ENCODE results near the gene MUC22. TPM values are rescaled to one million over a fixed set of nuclear protein-coding genes. Genes with fewer than 3 reads are reported as not detected.

The MUC22 gene
- total and polyA plus RNA-seq, 2 experiments from 2014 or later: 0.03 TPM; not detected in 1

GRCh38 chr6:31068669-31069340 is 58.5 kb downstream of the MUC22 start:
- peak; percentile 88 for DNase-seq (ENCODE audit: low spot score)
- Histone ChIP-seq H3K4me2 (no peak overlapping the region), H3K27ac (no peak overlapping the region), H3K4me3 (no peak overlapping the region), H4K20me1 (ENCODE audit: insufficient read depth, poor library complexity, severe bottlenecking) (no peaks in the 10 kb centered on the region), H2AFZ (no peak overlapping the region), H3K36me3 (replicated peaks; ENCODE audit: insufficient read depth, low read depth) (no peaks in the 10 kb centered on the region), H3K9me2 (replicated peaks; ENCODE audit: insufficient read depth) (no peaks in the 10 kb centered on the region), H3K4me1 (ENCODE audit: insufficient read depth) (peaks cover 6% of the 10 kb centered on the region), H3K27me3 (no peaks in the 10 kb centered on the region), H3K79me2 (no peaks in the 10 kb centered on the region), H3K9me3 (ENCODE audit: low read depth) (no peaks in the 10 kb centered on the region)
- 61% methylated on average over 13 of the region's 13 CpGs for WGBS (ENCODE audit: low lambda C conversion rate, missing lambda C conversion rate)
- no peak for TF ChIP-seq EZH2phosphoT487 (IDR thresholded peaks at IDR 0.05; ENCODE audit: low read depth, severe bottlenecking, unreplicated experiment)
- peak; percentile 71 for TF ChIP-seq CTCF (IDR thresholded peaks at IDR 0.05; ENCODE audit: poor library complexity)

GRCh38 chr6:31070711-31071197 is 60.5 kb downstream of the MUC22 start:
- no peak overlapping the region for H3K4me2 ChIP-seq
- TF ChIP-seq EZH2phosphoT487 (IDR thresholded peaks at IDR 0.05; ENCODE audit: low read depth, severe bottlenecking, unreplicated experiment): no peak
- peak; percentile 73 for TF ChIP-seq CTCF (IDR thresholded peaks at IDR 0.05; ENCODE audit: poor library complexity)
- TF ChIP-seq EZH2 (IDR thresholded peaks at IDR 0.05; ENCODE audit: borderline replicate concordance): no peak
- no peak overlapping the region for H2AFZ ChIP-seq

DNA sequence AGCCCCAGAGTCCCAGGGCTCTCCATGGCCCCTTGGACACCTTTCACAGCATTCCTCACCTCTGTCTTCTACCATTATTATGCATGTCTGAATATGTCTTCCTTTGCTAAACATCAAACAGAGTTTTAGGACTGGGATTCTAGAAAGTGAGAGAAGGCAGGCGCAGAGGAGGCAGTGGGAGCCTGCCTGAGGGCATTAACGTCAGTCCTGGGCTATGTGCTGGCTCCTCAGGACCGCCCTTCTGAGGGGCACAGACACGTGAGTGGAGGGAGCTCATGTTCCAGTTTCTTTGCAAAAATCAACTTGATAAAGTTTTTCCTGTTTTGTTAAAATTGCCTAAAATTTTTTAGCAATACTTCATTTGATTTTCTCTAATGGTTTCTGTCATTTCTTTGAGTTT is 64.1 kb downstream of the MUC22 start:
- Histone ChIP-seq H3K9me3 (ENCODE audit: low read depth) (no peaks in the 10 kb centered on the region), H2AFZ (no peak overlapping the region), H3K36me3 (replicated peaks; ENCODE audit: insufficient read depth, low read depth) (no peaks in the 10 kb centered on the region), H3K27ac (no peak overlapping the region), H3K4me2 (no peak overlapping the region), H4K20me1 (ENCODE audit: insufficient read depth, poor library complexity, severe bottlenecking) (no peaks in the 10 kb centered on the region), H3K9me2 (replicated peaks; ENCODE audit: insufficient read depth) (no peaks in the 10 kb centered on the region), H3K79me2 (no peaks in the 10 kb centered on the region), H3K4me1 (ENCODE audit: insufficient read depth) (no peaks in the 10 kb centered on the region), H3K27me3 (no peaks in the 10 kb centered on the region), H3K4me3 (no peak overlapping the region)
- 55% methylated on average over 4 of the region's 4 CpGs for WGBS (ENCODE audit: low lambda C conversion rate, missing lambda C conversion rate)
- peak; percentile 38 for DNase-seq (ENCODE audit: low spot score)
- TF ChIP-seq CTCF (IDR thresholded peaks at IDR 0.05; ENCODE audit: poor library complexity): no peak
- TF ChIP-seq EZH2 (IDR thresholded peaks at IDR 0.05; ENCODE audit: borderline replicate concordance): no peak
- TF ChIP-seq EZH2phosphoT487 (IDR thresholded peaks at IDR 0.05; ENCODE audit: low read depth, severe bottlenecking, unreplicated experiment): no peak

More at GRCh38 chr6:31070711-31071197, 60.5 kb downstream of the MUC22 start:
- Histone ChIP-seq H3K4me3 (no peak overlapping the region), H3K79me2 (no peaks in the 10 kb centered on the region), H3K9me2 (replicated peaks; ENCODE audit: insufficient read depth) (no peaks in the 10 kb centered on the region), H3K27ac (no peak overlapping the region), H3K9me3 (ENCODE audit: low read depth) (no peaks in the 10 kb centered on the region), H3K27me3 (no peaks in the 10 kb centered on the region), H3K36me3 (replicated peaks; ENCODE audit: insufficient read depth, low read depth) (no peaks in the 10 kb centered on the region), H3K4me1 (ENCODE audit: insufficient read depth) (peaks cover 6% of the 10 kb centered on the region), H4K20me1 (ENCODE audit: insufficient read depth, poor library complexity, severe bottlenecking) (no peaks in the 10 kb centered on the region)
- peak; percentile 86 for DNase-seq (ENCODE audit: low spot score)
- 27% methylated on average over 6 of the region's 6 CpGs for WGBS (ENCODE audit: low lambda C conversion rate, missing lambda C conversion rate)
